Right atrium auricular region (tissue), 2 donors: Measurements from ENCODE around the gene KMT2E. TPM values are rescaled to one million over a fixed set of nuclear protein-coding genes. Genes with fewer than 3 reads are reported as not detected.

Experiments used
- DNase-seq: peaks from one replicate; pipeline ENCODE4 v3.0.0-alpha.2; 2019; ENCODE audit warnings: low spot score
- H3K27ac ChIP-seq, 2 donors: fragments of 200-600 bp; sonication (generic); 1 replicate in 1 of 2; 2 replicates in 1 of 2; pipeline ENCODE4 v1.5.1; 2016 to 2019
- H3K27me3 ChIP-seq, 2 donors: fragments of 200-600 bp; sonication (generic); one replicate each; pipeline versions ENCODE4 v1.5.1 to v1.6.0; 2017 to 2019
- H3K36me3 ChIP-seq: fragments of 200-600 bp; sonication (generic); one replicate; pipeline ENCODE4 v1.5.1; 2016
- H3K4me1 ChIP-seq, 2 donors: fragments of 200-600 bp; sonication (generic); one replicate each; pipeline versions ENCODE4 v1.5.1 to v1.6.0; 2017 to 2019
- H3K4me3 ChIP-seq, 2 donors: fragments of 200-600 bp; sonication (generic); 1 replicate in 1 of 2; 2 replicates in 1 of 2; pipeline ENCODE4 v1.5.1; 2017 to 2019; ENCODE audit warnings: mild to moderate bottlenecking in 1 of 2, moderate library complexity in 1 of 2
- H3K9me3 ChIP-seq, 2 donors: fragments of 200-600 bp; sonication (generic); one replicate each; pipeline ENCODE4 v1.5.1; 2019
- CTCF ChIP-seq, 2 donors: fragments of 200-600 bp; sonication (generic); IDR thresholded peaks; one replicate each; pipeline ENCODE4 v1.5.1; 2019; ENCODE audit warnings: antibody characterized with exemption in 2 of 2
- total RNA-seq, 2 donors: library from RNA; depleted of rRNA; stranded (reverse); fragments of >200 nt; gene quantifications; one replicate each; pipeline ENCODE4 v1.1.0, GENCODE V29; 2016

KMT2E gene
- total RNA-seq, 2 donors from 2014 or later, result 51.4 to 81.3 TPM

- DNase-seq, result no peak
- TF ChIP-seq CTCF (IDR thresholded peaks at IDR 0.05), result no peak
- peak overlapping the region in 1 of 2 donors; percentile 1 for H3K27ac ChIP-seq
- no peak overlapping the region for H3K4me3 ChIP-seq
- no peaks in the 10 kb centered on the region for H3K9me3 ChIP-seq
- peaks cover 0 to 47% of the 10 kb centered on the region in 2 donors for H3K4me1 ChIP-seq
- no peaks in the 10 kb centered on the region for H3K27me3 ChIP-seq
- peaks cover 9% of the 10 kb centered on the region for H3K36me3 ChIP-seq
Measured at GRCh38 chr7:104992306-104992705, 21.7 kb upstream of the KMT2E start.

DNA sequence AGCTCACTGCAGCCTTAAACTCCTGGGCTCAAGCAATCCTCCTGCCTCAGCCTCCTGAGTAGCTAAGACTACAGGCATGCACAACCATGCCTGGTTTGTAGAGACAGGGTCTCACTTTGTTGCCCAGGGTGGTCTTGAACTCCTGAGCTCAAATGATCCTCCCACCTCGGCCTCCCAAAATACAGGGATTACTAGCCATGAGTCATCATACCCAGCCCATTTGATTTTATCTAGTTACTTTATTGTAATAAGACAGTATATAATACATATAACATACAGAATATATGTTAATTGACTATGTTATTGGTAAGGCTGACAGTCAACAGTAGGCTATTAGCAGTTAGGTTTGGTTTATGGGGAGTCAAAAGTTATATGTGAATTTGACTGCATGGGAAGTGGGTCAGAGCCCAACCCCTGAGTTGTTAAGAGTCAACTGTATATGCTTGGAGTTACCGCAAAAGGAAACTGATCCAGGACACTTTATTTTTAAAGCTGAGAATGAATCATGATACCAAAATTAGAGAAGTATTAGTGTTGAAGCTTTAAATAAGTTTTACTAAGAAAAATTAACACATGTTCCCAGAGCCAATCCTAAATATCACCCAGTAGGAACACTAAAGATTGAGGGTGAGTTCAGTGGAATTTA is 20.7 kb upstream of the KMT2E start:
- no peaks in the 10 kb centered on the region for H3K9me3 ChIP-seq
- H3K27me3 ChIP-seq, result no peaks in the 10 kb centered on the region
- peaks cover 0 to 52% of the 10 kb centered on the region in 2 donors for H3K4me1 ChIP-seq
- H3K27ac ChIP-seq, result peak overlapping the region in 1 of 2 donors; percentile 65
- peaks cover 9% of the 10 kb centered on the region for H3K36me3 ChIP-seq
- TF ChIP-seq CTCF (IDR thresholded peaks at IDR 0.05), result no peak
- no peak for DNase-seq
- no peak overlapping the region for H3K4me3 ChIP-seq

DNA sequence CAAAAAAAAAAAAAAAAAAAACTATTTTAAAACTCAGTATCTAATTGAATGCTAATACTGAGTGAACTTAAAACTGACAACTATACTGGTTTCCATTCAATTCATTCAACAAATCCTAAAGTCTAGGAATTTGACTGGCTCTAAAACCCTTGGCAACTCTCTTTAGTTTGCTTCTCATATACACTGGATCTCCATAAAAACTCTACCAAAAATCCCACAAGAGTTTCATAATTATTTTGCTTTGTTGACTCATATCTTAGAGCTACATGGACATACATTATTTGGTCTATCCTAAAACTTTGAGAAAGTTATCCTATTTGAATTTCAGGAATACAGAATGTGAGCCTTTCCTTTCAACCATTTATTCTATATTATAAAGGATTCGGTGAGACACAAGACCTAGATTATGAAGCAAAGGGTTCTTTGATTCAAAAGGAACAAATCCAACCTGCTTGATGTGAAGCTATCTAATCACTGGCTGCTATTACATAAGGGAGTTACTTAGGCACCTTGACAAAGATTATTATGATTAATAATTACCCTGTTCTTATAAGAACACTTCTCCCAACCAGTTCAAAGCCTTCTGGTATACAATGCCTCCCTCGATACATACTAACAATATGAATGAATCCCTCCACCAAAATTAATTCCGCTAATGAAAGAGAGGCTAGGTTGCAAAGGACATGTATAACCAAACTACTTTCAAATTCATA is 15.8 kb upstream of the KMT2E start:
- Histone ChIP-seq H3K4me1 (peaks cover 0 to 89% of the 10 kb centered on the region in 2 donors), H3K27me3 (no peaks in the 10 kb centered on the region), H3K36me3 (no peaks in the 10 kb centered on the region), H3K27ac (no peak overlapping the region), H3K9me3 (no peaks in the 10 kb centered on the region), H3K4me3 (no peak overlapping the region)
- TF ChIP-seq CTCF (IDR thresholded peaks at IDR 0.05), result no peak
- DNase-seq, result no peak

DNA sequence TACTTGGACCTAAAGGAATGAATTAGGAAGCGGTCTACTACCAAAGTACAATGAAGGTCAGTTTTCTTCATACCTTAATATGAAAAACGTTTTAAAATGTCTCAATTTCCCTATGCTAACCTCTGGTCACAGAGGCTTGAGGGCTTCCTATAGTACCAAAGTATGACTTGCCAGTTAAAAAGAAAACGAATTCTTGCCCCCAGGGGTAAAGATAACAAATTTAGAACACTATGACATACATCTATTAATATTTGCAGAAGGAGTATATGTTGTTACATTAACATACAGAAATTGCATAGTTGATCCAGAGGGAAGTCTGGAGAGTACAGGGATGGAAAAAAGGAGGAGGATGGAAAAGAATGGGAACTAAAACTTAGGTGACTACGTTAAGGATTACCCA is 13.8 kb upstream of the KMT2E start:
- no peak for DNase-seq
- Histone ChIP-seq H3K4me1 (peaks cover 0 to 89% of the 10 kb centered on the region in 2 donors), H3K4me3 (no peak overlapping the region), H3K9me3 (no peaks in the 10 kb centered on the region), H3K27ac (peak overlapping the region in 1 of 2 donors; percentile 88), H3K36me3 (no peaks in the 10 kb centered on the region), H3K27me3 (no peaks in the 10 kb centered on the region)
- no peak for TF ChIP-seq CTCF (IDR thresholded peaks at IDR 0.05)

DNA sequence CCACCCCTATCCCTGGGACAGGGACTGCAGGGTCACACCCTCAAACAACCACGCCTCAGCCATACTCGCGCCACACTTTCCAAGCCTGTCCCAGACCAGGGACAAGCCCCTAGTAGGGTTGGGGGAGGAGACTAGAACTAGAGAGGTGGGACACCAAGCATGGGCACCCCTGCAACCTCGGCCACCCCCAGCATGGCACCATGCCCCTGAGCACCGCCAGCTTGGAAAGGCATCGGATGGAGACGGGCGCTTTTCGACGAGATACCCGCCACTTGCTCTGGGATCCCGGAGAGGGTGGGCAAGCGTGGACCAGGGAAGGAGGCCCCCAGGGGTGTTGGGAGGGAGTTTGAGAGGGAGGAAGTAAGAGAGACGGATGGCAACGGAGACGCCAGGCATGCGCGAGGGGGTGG is 13.1 kb upstream of the KMT2E start:
- no peak for DNase-seq
- peak overlapping the region; percentile 2 to 88 for H3K27ac ChIP-seq

More for the DNA sequence above, 13.1 kb upstream of the KMT2E start:
- Histone ChIP-seq H3K4me3 (no peak overlapping the region), H3K9me3 (no peaks in the 10 kb centered on the region), H3K36me3 (no peaks in the 10 kb centered on the region), H3K27me3 (no peaks in the 10 kb centered on the region), H3K4me1 (peaks cover 0 to 88% of the 10 kb centered on the region in 2 donors)
- no peak for TF ChIP-seq CTCF (IDR thresholded peaks at IDR 0.05)
